HepG2 (cell line): Measurements from ENCODE around the gene C11orf91. TPM values are rescaled to one million over a fixed set of nuclear protein-coding genes. Genes with fewer than 3 reads are reported as not detected.

Experiments used
- AHDC1 ChIP-seq: sonication (generic); formaldehyde crosslinking; IDR thresholded peaks from 2 replicates; pipeline ENCODE4 v1.5.1; 2020; ENCODE audit warnings: mild to moderate bottlenecking, missing genetic modification reagents, borderline replicate concordance
- EHMT2 ChIP-seq: fragments of 200-600 bp; sonication (generic); IDR thresholded peaks from 2 replicates; pipeline ENCODE4 v1.7.0; 2017; ENCODE audit warnings: antibody characterized with exemption, low read depth, low read length, borderline replicate concordance
- HOXA7 ChIP-seq: sonication (generic); formaldehyde crosslinking; IDR thresholded peaks from 2 replicates; pipeline ENCODE4 v1.8.1; 2022; ENCODE audit warnings: mild to moderate bottlenecking, missing genetic modification reagents, moderate library complexity
- HOXD1 ChIP-seq: sonication (generic); formaldehyde crosslinking; IDR thresholded peaks from 2 replicates; pipeline ENCODE4 v1.5.0; 2020; ENCODE audit warnings: missing genetic modification reagents
- KDM3A ChIP-seq: IDR thresholded peaks from 2 replicates; pipeline ENCODE4 v1.6.1; 2018; ENCODE audit warnings: low read depth, missing compliant biosample characterization
- SALL1 ChIP-seq: sonication (generic); formaldehyde crosslinking; IDR thresholded peaks from 2 replicates; pipeline ENCODE4 v1.8.0; 2022; ENCODE audit warnings: mild to moderate bottlenecking, missing genetic modification reagents
- ZFY ChIP-seq: sonication (generic); formaldehyde crosslinking; IDR thresholded peaks from 2 replicates; pipeline ENCODE4 v1.4.0; 2020; ENCODE audit warnings: missing genetic modification reagents
- ZHX2 ChIP-seq, 2 experiments: sonication (generic) in 1 of 2; formaldehyde crosslinking in 1 of 2; IDR thresholded peaks; 2 replicates each; pipeline versions ENCODE4 v1.6.1 to v1.9.0; 2014 to 2022; ENCODE audit warnings: antibody characterized with exemption in 1 of 2, borderline replicate concordance in 1 of 2, inconsistent platforms in 1 of 2, low read depth in 1 of 2, missing genetic modification reagents in 1 of 2
- ZMAT3 ChIP-seq: sonication (generic); formaldehyde crosslinking; conservative IDR thresholded peaks from 2 replicates; pipeline ENCODE4 v1.7.0; 2021; ENCODE audit warnings: missing genetic modification reagents
- ZMYM2 ChIP-seq: sonication (generic); formaldehyde crosslinking; IDR thresholded peaks from 2 replicates; pipeline ENCODE4 v1.8.0; 2022; ENCODE audit warnings: mild to moderate bottlenecking, missing genetic modification reagents
- ZNF441 ChIP-seq: sonication (generic); formaldehyde crosslinking; IDR thresholded peaks from 2 replicates; pipeline ENCODE4 v1.7.0; 2021; ENCODE audit warnings: missing genetic modification reagents, borderline replicate concordance
- polyA plus RNA-seq, 8 experiments: library from polyadenylated mRNA; depleted of rRNA in 3 of 8; stranded (reverse) in 7 of 8; unstranded in 1 of 8; fragments of >200 nt; fragmentation: Illumina TruSeq in 4 of 8; extraction: Trizol in 4 of 8; gene quantifications; 2 replicates each; pipeline versions ENCODE4 v1.2.1 to v1.2.3, GENCODE V29; 2011 to 2016; ENCODE audit warnings: low read depth in 4 of 8, missing spikeins in 1 of 8, mixed read lengths in 1 of 8; ENCODE audit not compliant: insufficient read depth in 1 of 8
- total RNA-seq, 5 experiments: library from RNA; depleted of rRNA; stranded (reverse); fragments of >200 nt; fragmentation: Illumina TruSeq; extraction: Trizol; gene quantifications; 2 replicates each; pipeline ENCODE4 v1.2.3, GENCODE V29; 2016; ENCODE audit warnings: low read depth in 1 of 5
- TF ChIP-seq, protein P1 (sequence below): sonication (generic); formaldehyde crosslinking; IDR thresholded peaks from 2 replicates; pipeline ENCODE4 v1.4.0; 2020; ENCODE audit warnings: mild to moderate bottlenecking, missing genetic modification reagents, borderline replicate concordance
- TF ChIP-seq, protein P2 (sequence below): IDR thresholded peaks from 2 replicates; pipeline ENCODE4 v1.6.1; 2016; ENCODE audit warnings: low read depth, borderline replicate concordance

C11orf91 gene
- total and polyA plus RNA-seq, 2 of the 13 experiments (the other 11 are each of a cell fraction or from before 2014, with no cell fraction given): 0.35 TPM; not detected in 1

GRCh38 chr11:33690290-33691065 lies 10.1 kb downstream of the C11orf91 start (continued):
- 0 out of 2 replicates have a peak, but pooled peaks have one; percentile 4 for TF ChIP-seq AHDC1
- TF ChIP-seq, protein P1, sequence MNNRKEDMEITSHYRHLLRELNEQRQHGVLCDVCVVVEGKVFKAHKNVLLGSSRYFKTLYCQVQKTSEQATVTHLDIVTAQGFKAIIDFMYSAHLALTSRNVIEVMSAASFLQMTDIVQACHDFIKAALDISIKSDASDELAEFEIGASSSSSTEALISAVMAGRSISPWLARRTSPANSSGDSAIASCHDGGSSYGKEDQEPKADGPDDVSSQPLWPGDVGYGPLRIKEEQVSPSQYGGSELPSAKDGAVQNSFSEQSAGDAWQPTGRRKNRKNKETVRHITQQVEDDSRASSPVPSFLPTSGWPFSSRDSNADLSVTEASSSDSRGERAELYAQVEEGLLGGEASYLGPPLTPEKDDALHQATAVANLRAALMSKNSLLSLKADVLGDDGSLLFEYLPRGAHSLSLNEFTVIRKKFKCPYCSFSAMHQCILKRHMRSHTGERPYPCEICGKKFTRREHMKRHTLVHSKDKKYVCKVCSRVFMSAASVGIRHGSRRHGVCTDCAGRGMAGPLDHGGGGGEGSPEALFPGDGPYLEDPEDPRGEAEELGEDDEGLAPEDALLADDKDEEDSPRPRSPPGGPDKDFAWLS: no peak
- TF ChIP-seq ZHX2 (IDR thresholded peaks at IDR 0.05; ENCODE audit: low read depth): 0 out of 2 replicates have a peak, but pooled peaks have one; percentile 0
- TF ChIP-seq ZHX2 (CRISPR knock-in tag; IDR thresholded peaks at IDR 0.05; ENCODE audit: borderline replicate concordance): no peak
- TF ChIP-seq ZNF441 (CRISPR knock-in tag): 0 out of 2 replicates have a peak, but pooled peaks have one; percentile 19
- TF ChIP-seq ZMYM2 (CRISPR knock-in tag): no peak
- TF ChIP-seq EHMT2: peak; percentile 51; the same call in 1 of the 2 replicates
- 0 out of 2 replicates have a peak, but pooled peaks have one; percentile 24 for TF ChIP-seq KDM3A (CRISPR knock-in tag)
- 0 out of 2 replicates have a peak, but pooled peaks have one; percentile 32 for TF ChIP-seq ZMAT3 (CRISPR knock-in tag)
- peak; percentile 21; the same call in 1 of the 2 replicates for TF ChIP-seq SALL1 (CRISPR knock-in tag)
- TF ChIP-seq ZFY (CRISPR knock-in tag): 0 out of 2 replicates have a peak, but pooled peaks have one; percentile 25
- no peak for TF ChIP-seq HOXA7 (CRISPR knock-in tag)
- TF ChIP-seq HOXD1 (CRISPR knock-in tag): 0 out of 2 replicates have a peak, but pooled peaks have one; percentile 41
- TF ChIP-seq, protein P2, sequence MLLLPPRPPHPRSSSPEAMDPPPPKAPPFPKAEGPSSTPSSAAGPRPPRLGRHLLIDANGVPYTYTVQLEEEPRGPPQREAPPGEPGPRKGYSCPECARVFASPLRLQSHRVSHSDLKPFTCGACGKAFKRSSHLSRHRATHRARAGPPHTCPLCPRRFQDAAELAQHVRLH: 0 out of 2 replicates have a peak, but pooled peaks have one; percentile 49
